Cardiac septum (tissue), 1 donor: Measurements from ENCODE around the gene CRB2. TPM values are rescaled to one million over a fixed set of nuclear protein-coding genes. Genes with fewer than 3 reads are reported as not detected.

Experiments used
- DNase-seq: peaks from one replicate; pipeline ENCODE4 v3.0.0-alpha.2; 2020; ENCODE audit warnings: low spot score
- intact Hi-C: fragments of 100-400 bp; cut with DNase I; formaldehyde crosslinking; loops from one replicate; pipeline ENCODE4 v1.14.0; 2022
- long read RNA-seq: library from polyadenylated mRNA; unstranded; transcript quantifications from one replicate; pipeline ENCODE4 v2.0.0, GENCODE V29; 2021
- total RNA-seq: library from RNA; stranded (reverse); fragmentation: NEBNext Ultra II Directional; extraction: Animal tissue kit (Norgen Biotek cat#: 25700); gene quantifications from one replicate; pipeline ENCODE4 v1.2.1, GENCODE V29; 2021
- donor health status: DM: no; HTN: no; CAD: no.

Gene CRB2
- not detected for total RNA-seq
- long read RNA-seq, result 0 reads

DNA sequence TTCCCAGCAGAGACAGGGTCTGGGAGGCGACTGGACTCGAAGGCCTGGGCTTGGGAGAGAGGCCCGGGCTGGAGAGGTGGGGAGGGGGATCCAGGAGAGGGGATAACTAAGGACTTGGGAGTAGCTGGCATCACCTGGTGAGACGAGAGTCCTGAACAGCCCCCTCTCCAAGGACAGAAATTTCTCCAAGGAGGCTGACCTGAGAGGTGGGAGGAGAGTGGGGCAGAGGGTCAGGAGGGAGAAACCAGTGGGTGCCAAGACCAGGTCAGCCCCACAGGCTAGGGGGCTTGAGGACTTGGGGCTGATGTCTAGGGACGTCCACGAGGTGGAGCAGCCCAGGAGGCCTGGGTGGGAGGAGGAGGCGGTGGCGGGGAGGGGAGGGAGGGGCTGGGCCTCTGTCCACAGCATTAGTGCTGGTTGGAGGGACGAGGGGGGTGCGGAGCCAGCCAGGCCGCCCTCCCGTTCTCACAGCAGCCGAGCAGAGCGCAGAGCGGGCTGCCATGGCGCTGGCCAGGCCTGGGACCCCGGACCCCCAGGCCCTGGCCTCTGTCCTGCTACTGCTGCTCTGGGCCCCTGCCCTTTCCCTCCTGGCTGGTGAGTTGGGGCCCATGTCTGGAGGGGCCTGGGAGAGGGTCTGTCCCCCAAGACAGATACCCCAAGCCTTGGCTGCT lies at the start of gene CRB2:
CRB2 (plus strand) TSS at position 437 of the 671 bp plus-strand sequence; CDS start at position 501, 64 bp downstream.
- intact Hi-C loops, result loop anchor here (2.0 kb wide), 1 partner anchor 29 kb away; no protein-coding TSS in a partner anchor
- no peak for DNase-seq

DNA sequence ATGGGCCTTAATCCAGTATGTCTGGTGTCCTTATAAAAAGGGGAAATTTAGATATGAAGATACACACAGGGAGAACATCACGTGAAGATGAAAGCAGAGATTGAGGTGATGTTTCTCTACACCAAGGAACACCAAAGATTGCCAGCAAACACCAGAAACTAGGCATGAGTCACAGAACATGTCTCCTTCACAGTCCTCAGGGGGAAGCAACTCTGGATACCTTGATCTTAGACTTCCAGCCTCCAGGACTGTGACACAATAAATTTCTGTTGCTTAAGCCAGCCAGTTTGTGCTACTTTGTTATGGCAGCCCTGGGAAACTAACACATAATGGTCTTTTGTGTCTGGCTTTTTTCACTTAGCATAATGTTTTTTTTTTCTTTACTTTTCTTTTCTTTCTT lies 46.4 kb upstream of the CRB2 start:
- no peak for DNase-seq
- intact Hi-C loops, result no loop called here

DNA sequence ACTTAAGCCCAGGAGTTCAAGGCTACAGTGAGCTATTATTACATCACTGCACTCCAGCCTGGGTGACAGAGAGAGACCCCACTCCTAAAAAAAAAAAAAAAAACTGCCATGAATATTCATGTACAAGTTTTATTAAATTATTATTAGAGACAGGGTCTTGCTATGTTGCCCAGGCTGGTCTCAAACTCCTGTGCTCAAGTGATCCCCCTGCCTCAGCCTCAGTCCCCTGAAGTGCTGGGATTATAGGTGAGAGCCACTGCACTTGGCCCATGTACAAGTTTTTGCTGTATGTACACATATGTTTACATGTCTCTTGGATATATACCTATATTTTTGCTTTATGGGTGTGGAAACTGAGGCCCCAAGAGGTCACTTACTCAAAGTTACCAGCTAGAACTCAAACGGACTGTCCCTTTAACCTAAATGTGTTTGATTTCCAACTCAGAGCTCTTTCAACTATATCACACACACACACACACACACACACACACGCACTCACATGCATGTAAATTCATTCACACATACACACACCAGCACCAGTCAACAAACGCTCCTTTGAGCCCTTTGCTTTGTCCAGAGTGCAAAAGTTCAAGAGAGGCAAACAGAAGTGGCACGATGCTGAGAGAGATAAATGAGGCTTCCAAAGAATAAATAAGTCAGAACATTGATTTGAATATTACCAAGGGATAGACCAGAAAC lies 45.3 kb upstream of the CRB2 start:
- peak; percentile 1 for DNase-seq
- intact Hi-C loops, result no loop called here

DNA sequence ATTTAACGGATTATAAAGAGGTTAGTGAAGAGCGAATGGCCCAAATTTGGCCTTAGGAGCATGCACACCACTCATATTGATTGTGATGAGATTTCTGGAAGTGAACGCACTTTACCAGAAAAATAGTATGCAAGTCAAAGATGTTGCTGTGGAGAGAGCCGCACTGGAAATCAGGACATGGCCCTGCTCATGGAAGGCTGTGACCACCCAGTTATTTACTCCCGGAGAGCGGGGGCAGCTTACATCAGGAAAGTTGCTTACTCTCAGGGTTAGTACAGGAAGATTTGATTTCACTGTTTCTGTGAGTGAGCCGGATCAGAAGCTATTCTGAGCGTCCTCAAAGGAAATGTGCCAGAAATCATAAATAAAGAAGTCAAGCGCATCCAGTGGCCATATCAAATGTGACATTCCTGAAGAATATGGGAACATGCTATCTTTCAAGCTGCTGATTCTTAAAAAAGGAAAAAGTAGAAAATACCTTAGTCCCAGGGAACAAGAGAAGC lies 44.7 kb upstream of the CRB2 start:
- DNase-seq, result no peak
- intact Hi-C loops, result no loop called here

DNA sequence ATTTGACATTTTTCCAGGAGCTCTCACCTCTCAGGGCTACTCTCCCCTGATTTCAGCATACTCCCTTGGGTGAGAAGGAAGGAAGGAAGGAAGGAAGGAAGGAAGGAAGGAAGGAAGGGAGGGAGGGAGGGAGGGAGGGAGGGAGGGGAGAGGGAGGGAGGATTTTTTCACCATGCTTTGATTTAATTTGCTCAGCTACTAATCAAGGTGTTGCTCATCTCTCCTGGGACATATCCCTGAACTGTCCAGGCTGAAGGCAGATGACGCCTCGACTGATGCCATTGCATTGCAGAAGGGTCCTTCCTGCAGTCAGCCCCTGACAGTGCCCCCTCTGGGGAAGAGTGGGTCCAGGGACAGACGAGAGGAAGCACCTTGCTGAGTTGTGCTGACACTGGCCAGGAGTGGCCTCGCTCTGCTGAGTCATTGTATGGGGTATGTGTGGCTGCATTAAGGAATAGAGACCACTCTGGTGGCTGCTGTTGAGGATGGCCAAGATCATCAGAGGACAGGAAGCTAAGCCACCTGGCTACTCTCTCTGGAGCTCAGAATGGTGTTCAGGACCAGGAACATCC lies 43.6 kb upstream of the CRB2 start:
- peak; percentile 14 for DNase-seq
- intact Hi-C loops, result no loop called here

DNA sequence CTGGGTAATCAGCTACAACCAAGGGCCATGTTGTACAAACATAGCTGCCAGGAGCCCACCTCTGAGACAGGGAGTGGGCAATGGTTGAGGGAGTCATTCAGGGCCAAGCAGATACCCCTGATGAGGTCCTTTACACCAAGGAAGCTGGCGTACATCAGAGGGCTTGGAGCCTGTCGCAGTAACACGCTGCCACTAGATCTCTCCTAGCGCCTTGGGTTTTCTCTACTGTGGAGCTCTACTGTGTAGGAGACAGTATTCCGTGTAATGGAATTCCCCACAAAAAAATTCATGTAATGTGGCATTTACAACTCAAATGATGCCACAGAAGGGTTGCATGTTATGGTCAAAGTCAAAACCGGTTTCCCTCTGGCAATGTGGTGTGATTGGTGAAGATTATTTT lies 41.4 kb upstream of the CRB2 start:
- peak; percentile 36 for DNase-seq
- intact Hi-C loops, result no loop called here

DNA sequence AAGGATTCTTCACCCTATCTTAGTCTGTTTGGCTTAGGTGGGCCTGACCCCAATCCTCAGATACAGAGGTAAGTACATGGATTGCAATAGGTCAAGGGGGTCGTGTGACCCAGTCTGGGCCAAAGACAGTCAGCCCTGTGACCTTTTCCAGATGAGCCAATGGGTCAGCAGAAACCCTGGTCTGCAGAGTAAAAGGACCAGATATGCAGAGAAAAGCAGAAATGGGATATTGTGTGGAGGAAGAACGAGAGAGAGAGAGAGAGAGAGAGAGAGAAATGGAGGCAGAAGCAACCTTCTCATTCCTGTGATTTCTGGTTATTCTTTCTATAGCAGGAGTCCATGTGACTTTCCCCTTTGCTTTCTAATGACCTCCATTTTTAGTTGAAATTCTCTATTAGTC lies 40.4 kb upstream of the CRB2 start:
- DNase-seq, result no peak
- intact Hi-C loops, result no loop called here

DNA sequence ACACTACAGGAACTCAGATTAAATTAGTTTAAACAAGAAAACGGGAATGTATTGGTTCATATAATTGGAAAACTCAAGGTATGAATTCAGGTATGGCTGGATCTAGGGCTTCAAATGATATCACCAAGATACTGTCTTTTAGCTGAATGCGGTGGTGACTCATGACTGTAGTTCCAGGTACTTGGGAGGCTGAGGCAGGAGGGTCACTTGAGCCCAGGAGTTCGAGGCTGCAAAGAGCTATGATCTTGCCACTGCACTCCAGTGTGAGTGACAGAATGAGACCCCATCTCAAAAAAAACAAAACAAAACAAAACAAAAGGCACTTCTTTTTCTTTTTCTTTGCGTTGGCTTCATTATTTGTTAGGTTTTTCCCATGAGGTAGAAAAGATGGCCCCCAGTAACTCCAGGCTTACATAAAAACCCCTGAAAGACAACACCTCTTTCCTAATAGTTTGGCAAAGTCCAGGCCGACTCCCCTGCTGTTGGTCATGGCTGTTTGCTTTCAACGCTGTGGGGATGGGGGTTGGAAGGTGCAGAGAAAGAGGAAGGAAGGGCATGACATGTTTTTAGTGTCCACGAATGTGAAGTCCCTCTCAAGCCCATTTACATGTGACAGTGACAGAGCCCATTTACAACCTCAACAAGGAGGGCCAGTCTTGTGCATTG lies 39.8 kb upstream of the CRB2 start:
- intact Hi-C loops, result no loop called here
- DNase-seq, result peak; percentile 15

DNA sequence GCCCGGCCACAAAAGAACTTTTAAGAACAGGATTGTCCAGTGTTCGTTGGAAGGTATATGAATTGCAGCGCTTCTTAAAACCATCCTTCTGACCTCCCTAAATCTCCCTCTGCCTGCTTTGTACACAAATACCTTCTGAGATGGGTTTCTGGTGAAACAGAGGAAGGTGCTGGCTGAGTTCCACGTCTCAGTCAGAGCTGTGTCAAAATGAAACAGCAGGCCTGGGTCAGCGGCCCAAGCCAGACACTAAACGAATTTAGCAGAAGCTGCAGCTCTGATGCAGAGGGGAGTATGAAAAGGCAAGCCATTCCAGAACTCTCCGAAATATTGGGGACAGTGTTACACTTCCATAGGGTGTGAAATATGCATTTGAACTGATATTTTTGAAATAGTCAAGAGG lies 37.8 kb upstream of the CRB2 start:
- intact Hi-C loops, result no loop called here
- no peak for DNase-seq

DNA sequence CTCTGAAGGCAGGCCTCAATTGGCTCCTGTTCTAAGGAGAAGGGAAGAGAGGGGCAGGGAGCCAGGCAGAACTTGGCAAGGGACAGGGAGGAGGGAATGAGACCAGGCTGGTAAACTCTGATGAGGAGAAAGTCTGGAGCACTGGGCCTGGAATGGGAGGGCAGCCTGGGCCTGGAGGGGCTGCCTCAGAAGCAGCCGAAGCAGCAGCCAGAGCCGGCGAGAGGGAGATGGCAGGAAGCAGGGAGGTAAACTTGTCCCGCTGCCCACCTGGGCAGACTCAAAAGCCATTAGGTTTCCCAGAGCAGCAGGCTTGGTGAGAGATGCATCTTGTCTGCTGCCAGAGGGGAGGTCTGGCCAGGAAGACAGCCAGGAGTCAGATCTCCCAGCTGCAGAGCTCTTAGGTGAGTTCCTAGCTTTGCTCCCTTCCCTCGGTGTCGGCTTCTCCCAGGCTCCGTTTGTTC lies 37.0 kb upstream of the CRB2 start:
- no peak for DNase-seq
- intact Hi-C loops, result no loop called here

DNA sequence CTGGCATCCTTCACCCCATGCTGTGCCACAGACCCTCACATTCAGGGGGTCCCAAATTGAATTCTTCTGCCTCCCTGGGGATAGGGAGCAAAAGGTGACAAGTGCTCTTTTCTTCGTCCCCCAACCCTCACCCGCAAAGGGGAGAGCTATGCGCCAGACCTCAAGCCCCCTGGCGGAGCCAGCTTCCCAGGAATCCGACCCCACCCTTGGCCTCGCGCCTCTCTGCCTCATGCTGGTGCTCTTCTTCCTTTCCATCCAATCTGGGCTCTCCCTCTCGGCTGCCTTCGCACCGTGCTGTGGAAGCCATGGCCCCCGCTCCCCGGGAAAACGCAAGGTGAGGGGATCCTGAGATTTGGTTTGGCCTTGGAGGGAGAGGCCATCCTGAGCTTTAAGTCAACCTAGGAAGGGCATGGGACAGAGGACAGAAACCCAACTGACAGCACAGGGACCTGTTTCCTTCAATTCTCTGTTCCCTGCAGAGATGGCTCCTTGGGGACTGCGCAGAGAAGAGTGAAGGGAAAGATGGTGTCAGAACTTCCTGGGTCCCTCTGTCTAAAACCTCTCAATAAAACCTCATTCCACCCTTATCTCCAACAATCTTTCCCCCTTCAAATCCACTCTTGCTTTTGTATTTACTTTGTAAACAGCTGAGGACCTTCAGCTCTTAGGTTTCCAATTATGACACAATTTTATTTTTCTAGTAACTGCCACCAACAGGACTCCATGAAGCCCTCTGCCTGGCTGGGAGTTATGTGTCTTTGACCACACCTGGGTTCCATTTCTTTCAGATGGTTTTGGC lies 36.3 kb upstream of the CRB2 start:
- intact Hi-C loops, result no loop called here
- DNase-seq, result no peak

DNA sequence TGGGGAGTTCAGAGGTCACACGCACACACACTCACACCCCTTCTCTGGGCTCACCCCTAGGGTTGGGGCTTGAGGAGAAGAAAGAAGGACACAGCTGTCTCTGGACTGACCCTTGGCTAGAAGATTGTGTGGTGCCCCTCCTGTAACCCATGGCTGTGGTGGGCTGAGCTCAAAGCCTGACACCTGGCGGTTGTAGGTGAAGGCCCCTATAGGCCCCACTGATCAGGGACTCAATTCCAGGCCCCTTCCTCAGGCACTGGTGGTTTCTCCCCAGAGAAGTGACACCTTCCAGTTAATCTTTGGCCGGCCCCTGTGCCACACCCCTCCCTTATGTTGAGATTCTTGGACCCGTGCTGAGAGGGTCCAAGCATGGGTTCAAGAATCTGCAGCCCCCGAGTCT lies 35.2 kb upstream of the CRB2 start:
- DNase-seq, result no peak
- intact Hi-C loops, result no loop called here

DNA sequence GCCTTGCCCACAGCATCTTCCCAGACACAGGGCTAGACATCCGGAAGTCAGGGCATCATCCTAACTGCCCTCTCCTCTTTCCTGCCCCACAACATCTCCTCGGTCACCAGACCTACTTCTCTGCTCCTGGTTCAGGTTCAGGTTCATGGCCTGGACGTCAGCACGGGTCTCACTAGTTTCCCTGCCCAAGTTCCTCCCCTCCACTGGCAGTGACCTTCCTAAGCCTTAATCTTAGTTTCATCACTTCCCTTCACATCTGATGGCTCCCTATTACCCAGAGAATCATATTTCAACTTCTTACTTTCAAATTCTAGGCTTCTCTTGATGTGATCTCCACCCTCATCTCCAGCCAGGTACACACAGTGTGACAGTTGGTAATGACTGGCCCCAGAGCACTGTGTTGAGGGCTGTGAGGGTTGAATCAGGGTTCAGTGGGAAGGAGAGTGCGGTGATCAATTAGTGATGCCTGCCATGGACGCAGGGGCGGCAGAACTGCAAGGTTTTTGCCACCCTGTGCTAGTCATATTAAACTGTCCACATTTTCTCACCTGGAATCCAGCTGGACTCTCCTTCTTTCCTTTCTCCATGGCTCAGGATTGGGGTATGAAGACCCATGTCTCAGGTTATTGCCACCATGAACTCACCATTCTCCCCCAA lies 34.3 kb upstream of the CRB2 start:
- intact Hi-C loops, result no loop called here
- DNase-seq, result no peak

DNA sequence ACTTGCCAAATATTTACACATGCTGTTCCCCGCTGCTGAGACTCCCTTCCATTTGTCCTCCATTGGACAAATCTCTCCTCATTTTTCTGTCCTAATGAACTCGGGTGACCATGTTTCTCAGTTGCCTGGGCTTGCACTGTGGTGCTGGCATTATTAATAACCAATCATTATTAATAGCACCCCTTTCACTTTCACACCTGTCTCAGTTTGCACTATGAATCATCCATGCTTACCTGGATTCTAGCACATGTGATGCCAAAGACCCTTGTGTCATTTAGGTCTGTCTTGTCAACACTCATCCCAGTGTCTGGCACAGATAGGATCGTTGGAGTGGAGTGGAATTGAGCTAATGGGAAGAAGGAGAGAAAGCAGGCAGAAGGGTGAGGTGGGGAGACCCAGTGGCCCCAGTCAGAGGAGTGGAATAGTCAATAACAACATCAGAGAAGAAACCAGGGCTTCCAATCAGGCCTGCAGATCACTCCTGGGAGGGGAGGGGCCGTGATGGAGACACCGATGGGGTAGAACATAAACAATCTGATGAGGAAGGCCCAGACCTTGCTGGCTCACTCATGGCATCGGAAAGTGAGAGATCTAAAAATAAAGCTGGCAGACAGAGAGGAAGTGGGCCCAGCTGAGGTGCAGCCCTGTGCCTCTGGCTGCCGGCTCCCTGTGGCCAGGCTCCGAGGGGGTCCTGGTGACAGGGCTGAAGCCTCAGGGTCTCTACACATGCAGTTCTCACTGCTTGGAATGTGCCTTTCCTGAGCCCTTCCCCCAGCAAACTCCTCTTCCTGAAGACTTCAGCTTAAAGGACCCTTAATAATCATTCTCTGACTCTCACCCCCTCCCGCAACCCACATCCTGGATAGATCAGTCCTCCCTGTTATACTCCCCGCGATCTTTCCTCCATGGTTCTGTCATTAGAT lies 33.5 kb upstream of the CRB2 start:
- no peak for DNase-seq
- intact Hi-C loops, result no loop called here

DNA sequence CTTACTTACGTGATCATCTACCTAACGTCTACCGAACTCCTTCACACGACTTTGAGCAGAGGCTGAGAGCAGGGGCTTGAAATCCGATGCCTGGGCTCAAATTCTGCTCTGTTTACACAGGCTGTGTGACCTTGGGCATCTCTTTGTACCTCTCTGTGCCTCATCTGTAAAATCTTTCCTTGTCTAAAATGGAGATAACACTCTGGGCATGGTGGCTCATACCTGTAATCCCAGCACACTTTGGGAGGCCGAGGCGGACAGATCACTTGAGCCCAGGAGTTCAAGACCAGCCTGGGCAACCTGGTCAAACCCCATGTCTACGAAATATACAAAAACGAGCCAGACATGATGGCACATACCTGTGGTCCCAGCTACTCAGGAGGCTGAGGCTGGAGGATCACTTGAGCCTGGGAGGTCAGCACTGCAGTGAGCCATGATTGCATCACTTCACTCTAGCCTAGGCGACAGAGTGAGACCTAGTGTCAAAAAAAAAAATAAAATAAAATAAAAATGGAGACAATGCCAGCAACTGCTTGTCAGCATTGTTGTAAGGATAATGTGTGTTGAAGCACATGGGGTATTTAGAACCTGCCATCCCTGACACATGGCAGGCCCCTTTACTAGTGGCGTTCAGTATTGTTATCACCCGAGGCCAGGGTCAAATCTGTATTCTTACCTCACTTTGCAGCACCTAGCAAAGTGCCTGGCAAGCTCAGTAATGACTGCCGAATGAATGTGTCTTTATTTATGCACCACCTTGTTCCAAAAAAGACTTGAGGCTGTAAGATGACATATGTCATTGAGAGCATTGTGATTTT lies 32.6 kb upstream of the CRB2 start:
- no peak for DNase-seq
- intact Hi-C loops, result no loop called here

DNA sequence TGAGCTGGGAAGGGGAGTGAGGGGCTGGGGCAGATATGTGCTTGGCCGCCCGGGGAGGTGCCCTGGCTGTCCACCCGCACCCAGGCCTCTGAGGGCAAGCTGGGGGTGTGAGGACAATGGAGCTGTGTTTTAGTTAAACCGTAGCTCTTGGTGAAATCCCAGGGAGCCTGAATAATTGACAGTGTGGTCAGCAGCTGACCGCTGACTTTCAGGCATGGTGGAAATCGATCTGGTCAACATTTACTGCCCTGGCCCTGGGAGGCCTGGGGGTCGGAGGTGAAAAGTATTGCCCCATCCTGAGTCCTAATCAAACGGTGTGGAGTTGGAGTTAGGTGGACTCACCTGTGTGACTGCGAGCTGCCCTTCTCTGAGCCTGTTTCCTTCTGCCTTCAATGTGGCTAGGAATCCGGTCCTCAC lies 31.2 kb upstream of the CRB2 start:
- intact Hi-C loops, result no loop called here
- DNase-seq, result no peak

DNA sequence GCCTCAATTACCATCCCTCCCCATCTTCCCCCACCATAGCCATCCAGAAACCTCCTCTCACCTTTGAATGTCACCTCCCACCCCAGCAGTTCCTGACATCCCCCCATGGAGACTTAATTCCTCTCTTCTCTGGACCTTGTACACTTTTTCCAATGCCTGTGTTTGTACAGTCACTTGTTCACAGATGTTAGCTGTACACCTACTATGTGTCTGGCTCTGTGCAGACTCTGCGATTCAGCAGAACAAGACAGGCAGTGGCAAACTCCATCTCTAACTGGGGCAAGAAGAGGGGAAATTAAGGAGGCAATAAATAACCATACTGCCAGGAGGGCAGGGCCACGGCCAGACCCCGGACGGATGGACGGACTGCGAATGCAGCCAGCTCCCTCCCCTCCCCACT lies 29.8 kb upstream of the CRB2 start:
- intact Hi-C loops, result no loop called here
- no peak for DNase-seq
